HepG2 (cell line): ENCODE data around the gene DOCK3.
"Not testable (repeated sequence)": the region's sequence is repeated elsewhere in the genome, so short reads cannot be mapped to it uniquely, and the experiment has no call there.

ENCODE experiments used
- EP300 ChIP-seq, 3 experiments: sonication (generic) in 1 of 3; formaldehyde crosslinking in 1 of 3; IDR thresholded peaks; 2 replicates each; pipeline versions ENCODE4 v1.5.1 to v1.6.1; 2011 to 2020; ENCODE audit warnings: low read depth in 2 of 3, low read length in 2 of 3, borderline replicate concordance in 1 of 3, improper control_type of control experiment in 1 of 3, mild to moderate bottlenecking in 1 of 3, missing genetic modification reagents in 1 of 3, moderate library complexity in 1 of 3
- JUND ChIP-seq: sonication (generic); formaldehyde crosslinking; IDR thresholded peaks from 2 replicates; pipeline ENCODE4 v1.8.0; 2022; ENCODE audit warnings: mild to moderate bottlenecking, missing genetic modification reagents
- POLR2A ChIP-seq, 2 experiments: IDR thresholded peaks; 2 replicates each; pipeline ENCODE4 v1.6.1; 2011; ENCODE audit warnings: low read depth in 2 of 2, low read length in 2 of 2, mild to moderate bottlenecking in 1 of 2, moderate library complexity in 1 of 2; ENCODE audit not compliant: insufficient read depth in 1 of 2
- SRSF9 ChIP-seq: fragments of 200-400 bp; formaldehyde crosslinking; IDR thresholded peaks from 2 replicates; pipeline ENCODE4 v1.6.1; 2018; ENCODE audit warnings: borderline replicate concordance, mild to moderate bottlenecking, low read depth, low read length; ENCODE audit not compliant: insufficient read depth, poor library complexity, severe bottlenecking
- ZNF24 ChIP-seq: fragments of 450-650 bp; IDR thresholded peaks from 2 replicates; pipeline ENCODE4 v1.6.1; 2017; ENCODE audit warnings: antibody characterized with exemption, mild to moderate bottlenecking
- ZNF547 ChIP-seq: sonication (generic); formaldehyde crosslinking; IDR thresholded peaks from 2 replicates; pipeline ENCODE4 v1.5.1; 2020; ENCODE audit warnings: mild to moderate bottlenecking, missing genetic modification reagents
- TF ChIP-seq, protein P1 (sequence below): sonication (generic); formaldehyde crosslinking; IDR thresholded peaks from 2 replicates; pipeline ENCODE4 v1.5.0; 2020; ENCODE audit warnings: mild to moderate bottlenecking, missing genetic modification reagents
- TF ChIP-seq, protein P2 (sequence below): sonication (generic); formaldehyde crosslinking; IDR thresholded peaks from 2 replicates; pipeline ENCODE4 v1.5.0; 2020; ENCODE audit warnings: mild to moderate bottlenecking, missing genetic modification reagents, moderate library complexity

- not testable (repeated sequence) for TF ChIP-seq ZNF547 (CRISPR knock-in tag); SRSF9; EP300 (IDR thresholded peaks at IDR 0.05; ENCODE audit: low read depth in 2 of 2, low read length in 2 of 2); EP300 (CRISPR knock-in tag; IDR thresholded peaks at IDR 0.05; ENCODE audit: borderline replicate concordance); JUND (CRISPR knock-in tag); ZNF24; POLR2A (IDR thresholded peaks at IDR 0.05; ENCODE audit: insufficient read depth in 1 of 2, low read depth in 2 of 2, low read length in 2 of 2)
- TF ChIP-seq, protein P1, sequence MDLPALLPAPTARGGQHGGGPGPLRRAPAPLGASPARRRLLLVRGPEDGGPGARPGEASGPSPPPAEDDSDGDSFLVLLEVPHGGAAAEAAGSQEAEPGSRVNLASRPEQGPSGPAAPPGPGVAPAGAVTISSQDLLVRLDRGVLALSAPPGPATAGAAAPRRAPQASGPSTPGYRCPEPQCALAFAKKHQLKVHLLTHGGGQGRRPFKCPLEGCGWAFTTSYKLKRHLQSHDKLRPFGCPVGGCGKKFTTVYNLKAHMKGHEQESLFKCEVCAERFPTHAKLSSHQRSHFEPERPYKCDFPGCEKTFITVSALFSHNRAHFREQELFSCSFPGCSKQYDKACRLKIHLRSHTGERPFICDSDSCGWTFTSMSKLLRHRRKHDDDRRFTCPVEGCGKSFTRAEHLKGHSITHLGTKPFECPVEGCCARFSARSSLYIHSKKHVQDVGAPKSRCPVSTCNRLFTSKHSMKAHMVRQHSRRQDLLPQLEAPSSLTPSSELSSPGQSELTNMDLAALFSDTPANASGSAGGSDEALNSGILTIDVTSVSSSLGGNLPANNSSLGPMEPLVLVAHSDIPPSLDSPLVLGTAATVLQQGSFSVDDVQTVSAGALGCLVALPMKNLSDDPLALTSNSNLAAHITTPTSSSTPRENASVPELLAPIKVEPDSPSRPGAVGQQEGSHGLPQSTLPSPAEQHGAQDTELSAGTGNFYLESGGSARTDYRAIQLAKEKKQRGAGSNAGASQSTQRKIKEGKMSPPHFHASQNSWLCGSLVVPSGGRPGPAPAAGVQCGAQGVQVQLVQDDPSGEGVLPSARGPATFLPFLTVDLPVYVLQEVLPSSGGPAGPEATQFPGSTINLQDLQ = not testable (repeated sequence)
- TF ChIP-seq, protein P2, sequence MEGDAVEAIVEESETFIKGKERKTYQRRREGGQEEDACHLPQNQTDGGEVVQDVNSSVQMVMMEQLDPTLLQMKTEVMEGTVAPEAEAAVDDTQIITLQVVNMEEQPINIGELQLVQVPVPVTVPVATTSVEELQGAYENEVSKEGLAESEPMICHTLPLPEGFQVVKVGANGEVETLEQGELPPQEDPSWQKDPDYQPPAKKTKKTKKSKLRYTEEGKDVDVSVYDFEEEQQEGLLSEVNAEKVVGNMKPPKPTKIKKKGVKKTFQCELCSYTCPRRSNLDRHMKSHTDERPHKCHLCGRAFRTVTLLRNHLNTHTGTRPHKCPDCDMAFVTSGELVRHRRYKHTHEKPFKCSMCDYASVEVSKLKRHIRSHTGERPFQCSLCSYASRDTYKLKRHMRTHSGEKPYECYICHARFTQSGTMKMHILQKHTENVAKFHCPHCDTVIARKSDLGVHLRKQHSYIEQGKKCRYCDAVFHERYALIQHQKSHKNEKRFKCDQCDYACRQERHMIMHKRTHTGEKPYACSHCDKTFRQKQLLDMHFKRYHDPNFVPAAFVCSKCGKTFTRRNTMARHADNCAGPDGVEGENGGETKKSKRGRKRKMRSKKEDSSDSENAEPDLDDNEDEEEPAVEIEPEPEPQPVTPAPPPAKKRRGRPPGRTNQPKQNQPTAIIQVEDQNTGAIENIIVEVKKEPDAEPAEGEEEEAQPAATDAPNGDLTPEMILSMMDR (CRISPR knock-in tag) = not testable (repeated sequence)
Measured at GRCh38 chr3:51131607-51132006, 456.9 kb downstream of the DOCK3 start.
